Osteoblast (primary cell): ENCODE data around the gene CASP9. TPM values are rescaled to one million over a fixed set of nuclear protein-coding genes. Genes with fewer than 3 reads are reported as not detected.

Experiments used
- DNase-seq: peaks from one replicate; pipeline ENCODE4 v3.0.0; 2011; ENCODE audit warnings: low spot score, mixed read lengths; ENCODE audit not compliant: insufficient read length; ENCODE audit errors: missing footprints
- H2AFZ ChIP-seq: 2 replicates; pipeline ENCODE4 v1.6.0; 2011; ENCODE audit warnings: mild to moderate bottlenecking, low read length
- H3K27ac ChIP-seq: 2 replicates; pipeline ENCODE4 v1.5.1; 2011; ENCODE audit warnings: mild to moderate bottlenecking, low read depth, low read length, moderate library complexity
- H3K27me3 ChIP-seq: 2 replicates; pipeline ENCODE4 v1.6.0; 2012; ENCODE audit warnings: mild to moderate bottlenecking, control low read depth, inconsistent platforms, low read length, moderate library complexity; ENCODE audit not compliant: insufficient read depth
- H3K36me3 ChIP-seq: 2 replicates; pipeline ENCODE4 v1.5.1; 2011; ENCODE audit warnings: mild to moderate bottlenecking, low read length, control low read depth, moderate library complexity; ENCODE audit not compliant: insufficient read depth
- H3K4me1 ChIP-seq: 2 replicates; pipeline ENCODE4 v1.5.1; 2011; ENCODE audit warnings: mild to moderate bottlenecking, low read length, control low read depth, moderate library complexity; ENCODE audit not compliant: insufficient read depth
- H3K4me2 ChIP-seq: 2 replicates; pipeline ENCODE4 v1.6.0; 2011; ENCODE audit warnings: mild to moderate bottlenecking, low read length; ENCODE audit not compliant: insufficient read depth
- H3K4me3 ChIP-seq: fragments of 200-600 bp; sonication (generic); 3 replicates; pipeline ENCODE4 v1.5.1; 2012; ENCODE audit warnings: mild to moderate bottlenecking, low read length, inconsistent platforms; ENCODE audit not compliant: insufficient read depth
- H3K79me2 ChIP-seq: 2 replicates; pipeline ENCODE4 v1.6.0; 2012; ENCODE audit warnings: mild to moderate bottlenecking, low read length, control low read depth, inconsistent platforms; ENCODE audit not compliant: insufficient read depth
- H3K9me3 ChIP-seq: 2 replicates; pipeline ENCODE4 v1.5.1; 2011; ENCODE audit warnings: low read depth, low read length, control low read depth
- H4K20me1 ChIP-seq: 2 replicates; pipeline ENCODE4 v1.6.0; 2012; ENCODE audit warnings: mild to moderate bottlenecking, low read length, control low read depth; ENCODE audit not compliant: insufficient read depth
- total RNA-seq: library from RNA; depleted of rRNA; stranded (reverse); fragments of >200 nt; gene quantifications from 2 replicates; pipeline ENCODE4 v1.2.3, GENCODE V29; 2012
- TF ChIP-seq, protein P1 (sequence below): IDR thresholded peaks from 2 replicates; pipeline ENCODE4 v1.5.1; 2011; ENCODE audit warnings: mild to moderate bottlenecking, low read depth, low read length, moderate library complexity; ENCODE audit errors: extremely low read depth

The CASP9 gene
- total RNA-seq, 1 donor = 10.9 TPM

GRCh38 chr1:15448877-15449462, 75.0 kb downstream of the CASP9 start:
- Histone ChIP-seq H3K4me1 (peaks cover 5% of the 10 kb centered on the region), H3K4me2 (no peak overlapping the region), H3K27me3 (peaks cover 9% of the 10 kb centered on the region), H3K27ac (no peak overlapping the region), H3K4me3 (no peak overlapping the region), H4K20me1 (no peaks in the 10 kb centered on the region), H3K79me2 (no peaks in the 10 kb centered on the region), H3K36me3 (no peaks in the 10 kb centered on the region), H3K9me3 (peaks cover 3% of the 10 kb centered on the region), H2AFZ (no peak overlapping the region)
- no peak for DNase-seq
- TF ChIP-seq, protein P1, sequence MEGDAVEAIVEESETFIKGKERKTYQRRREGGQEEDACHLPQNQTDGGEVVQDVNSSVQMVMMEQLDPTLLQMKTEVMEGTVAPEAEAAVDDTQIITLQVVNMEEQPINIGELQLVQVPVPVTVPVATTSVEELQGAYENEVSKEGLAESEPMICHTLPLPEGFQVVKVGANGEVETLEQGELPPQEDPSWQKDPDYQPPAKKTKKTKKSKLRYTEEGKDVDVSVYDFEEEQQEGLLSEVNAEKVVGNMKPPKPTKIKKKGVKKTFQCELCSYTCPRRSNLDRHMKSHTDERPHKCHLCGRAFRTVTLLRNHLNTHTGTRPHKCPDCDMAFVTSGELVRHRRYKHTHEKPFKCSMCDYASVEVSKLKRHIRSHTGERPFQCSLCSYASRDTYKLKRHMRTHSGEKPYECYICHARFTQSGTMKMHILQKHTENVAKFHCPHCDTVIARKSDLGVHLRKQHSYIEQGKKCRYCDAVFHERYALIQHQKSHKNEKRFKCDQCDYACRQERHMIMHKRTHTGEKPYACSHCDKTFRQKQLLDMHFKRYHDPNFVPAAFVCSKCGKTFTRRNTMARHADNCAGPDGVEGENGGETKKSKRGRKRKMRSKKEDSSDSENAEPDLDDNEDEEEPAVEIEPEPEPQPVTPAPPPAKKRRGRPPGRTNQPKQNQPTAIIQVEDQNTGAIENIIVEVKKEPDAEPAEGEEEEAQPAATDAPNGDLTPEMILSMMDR = no peak

DNA sequence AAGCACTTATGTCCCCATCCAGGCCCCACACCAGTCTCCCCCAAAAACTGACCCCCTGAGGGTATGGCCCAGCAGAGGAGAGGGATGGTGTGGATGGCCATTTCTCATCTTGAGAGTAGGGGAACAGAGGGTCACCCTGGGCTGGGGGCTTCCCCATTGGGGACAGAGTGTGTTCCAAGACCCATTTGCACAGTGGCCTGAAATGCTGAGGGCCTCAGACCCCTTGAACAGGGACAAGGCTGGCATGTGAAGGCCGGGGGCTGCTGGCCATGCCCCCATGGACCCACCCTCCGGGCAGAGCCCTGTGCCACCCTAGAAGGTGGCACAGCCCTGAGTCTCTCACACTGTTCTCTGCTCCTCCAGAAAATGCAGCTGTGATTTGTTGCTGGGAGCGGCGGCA, 77.8 kb downstream of the CASP9 start:
- H3K4me1 ChIP-seq = no peaks in the 10 kb centered on the region
- H2AFZ ChIP-seq = no peak overlapping the region
- H3K27me3 ChIP-seq = peaks cover 9% of the 10 kb centered on the region
- H3K36me3 ChIP-seq = no peaks in the 10 kb centered on the region
- H3K27ac ChIP-seq = no peak overlapping the region
- H4K20me1 ChIP-seq = no peaks in the 10 kb centered on the region
- no peak overlapping the region for H3K4me2 ChIP-seq
- peak; percentile 55 for DNase-seq
- H3K79me2 ChIP-seq = no peaks in the 10 kb centered on the region
- TF ChIP-seq, protein P1 = no peak
- H3K9me3 ChIP-seq = no peaks in the 10 kb centered on the region
- no peak overlapping the region for H3K4me3 ChIP-seq

DNA sequence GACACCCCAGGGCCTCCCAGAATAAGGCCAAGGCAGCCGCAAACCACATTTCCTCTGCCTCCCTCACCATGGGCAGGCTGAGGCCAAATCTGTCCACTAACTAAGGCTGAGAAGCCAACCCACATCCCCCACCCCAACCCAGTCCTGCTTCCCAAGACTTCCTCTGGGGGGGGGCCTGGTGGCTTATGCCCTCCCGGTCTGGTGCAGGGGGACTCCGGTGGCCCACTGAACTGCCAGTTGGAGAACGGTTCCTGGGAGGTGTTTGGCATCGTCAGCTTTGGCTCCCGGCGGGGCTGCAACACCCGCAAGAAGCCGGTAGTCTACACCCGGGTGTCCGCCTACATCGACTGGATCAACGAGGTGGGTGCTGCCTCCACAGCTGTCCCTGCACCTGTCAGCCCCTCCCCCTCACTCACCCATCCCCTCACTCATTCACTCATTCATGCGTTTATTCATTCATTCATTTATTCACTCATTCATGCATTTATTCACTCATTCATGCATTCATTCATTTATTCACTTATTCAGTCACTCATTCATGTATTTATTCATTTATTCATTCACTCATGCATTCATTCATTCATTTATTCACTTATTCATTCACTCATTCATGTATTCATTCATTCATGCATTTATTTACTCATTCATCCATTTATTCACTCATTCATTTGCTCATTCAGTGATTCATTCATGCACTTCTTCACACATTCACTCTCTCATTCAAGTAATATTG, 78.5 kb downstream of the CASP9 start:
- no peak overlapping the region for H3K4me2 ChIP-seq
- H3K27ac ChIP-seq = no peak overlapping the region
- no peak overlapping the region for H2AFZ ChIP-seq
- H3K4me3 ChIP-seq = no peak overlapping the region
- H4K20me1 ChIP-seq = no peaks in the 10 kb centered on the region
- peaks cover 9% of the 10 kb centered on the region for H3K27me3 ChIP-seq
- H3K79me2 ChIP-seq = no peaks in the 10 kb centered on the region
- no peaks in the 10 kb centered on the region for H3K4me1 ChIP-seq
- TF ChIP-seq, protein P1 = no peak
- no peaks in the 10 kb centered on the region for H3K9me3 ChIP-seq
- no peaks in the 10 kb centered on the region for H3K36me3 ChIP-seq
- DNase-seq = peak; percentile 37
